Measurements from ENCODE around the gene TSPEAR. TPM values are rescaled to one million over a fixed set of nuclear protein-coding genes. Genes with fewer than 3 reads are reported as not detected.
"Not testable (repeated sequence)": the region's sequence is repeated elsewhere in the genome, so short reads cannot be mapped to it uniquely, and the experiment has no call there.

The TSPEAR gene
- total RNA-seq, 1 experiment from 2014 or later: not detected

- no peak for DNase-seq (ENCODE audit: low spot score)
Measured at GRCh38 chr21:44656868-44657267, 54.5 kb downstream of the TSPEAR start.

GRCh38 chr21:44654576-44655175 is 56.7 kb downstream of the TSPEAR start, which contains the start of gene KRTAP12-4:
KRTAP12-4 (minus strand) TSS chr21:44654659; CDS start chr21:44654614, 45 bp downstream.
- DNase-seq (ENCODE audit: low spot score): no peak

GRCh38 chr21:44653656-44654575 is 57.5 kb downstream of the TSPEAR start:
- DNase-seq (ENCODE audit: low spot score): no peak

GRCh38 chr21:44653123-44653522 is 58.2 kb downstream of the TSPEAR start:
- no peak for DNase-seq (ENCODE audit: low spot score)

GRCh38 chr21:44650973-44651675 is 60.2 kb downstream of the TSPEAR start:
- no peak for DNase-seq (ENCODE audit: low spot score)

GRCh38 chr21:44650265-44650972 is 61.0 kb downstream of the TSPEAR start:
- no peak for DNase-seq (ENCODE audit: low spot score)

- DNase-seq (ENCODE audit: low spot score): no peak
Measured at GRCh38 chr21:44649521-44650100, 61.8 kb downstream of the TSPEAR start.

- no peak for DNase-seq (ENCODE audit: low spot score)
Measured at GRCh38 chr21:44648557-44649311, 62.6 kb downstream of the TSPEAR start.

DNA sequence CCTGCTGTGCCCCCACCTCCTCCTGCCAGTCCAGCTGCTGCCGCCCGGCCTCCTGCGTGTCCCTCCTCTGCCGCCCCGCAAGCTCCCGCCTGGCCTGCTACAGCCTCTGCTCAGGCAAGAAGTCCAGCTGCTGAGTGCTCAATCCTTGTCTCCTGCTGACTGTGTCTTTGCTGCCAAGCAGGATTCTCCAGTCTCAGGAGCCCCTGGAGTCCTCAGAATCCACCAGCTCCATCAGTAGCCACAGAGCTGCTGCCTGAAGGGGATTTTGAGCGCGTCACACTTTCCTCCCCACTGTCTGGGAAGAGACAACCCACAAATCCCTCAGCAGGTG is 64.2 kb downstream of the TSPEAR start:
- no peak for DNase-seq (ENCODE audit: low spot score)

- DNase-seq (ENCODE audit: low spot score): not testable (repeated sequence)
Measured at GRCh38 chr21:44646366-44647221, 64.8 kb downstream of the TSPEAR start, which contains the start of gene KRTAP10-11. KRTAP10-11 (plus strand) TSS chr21:44646414; CDS start chr21:44646459, 45 bp downstream.

DNA sequence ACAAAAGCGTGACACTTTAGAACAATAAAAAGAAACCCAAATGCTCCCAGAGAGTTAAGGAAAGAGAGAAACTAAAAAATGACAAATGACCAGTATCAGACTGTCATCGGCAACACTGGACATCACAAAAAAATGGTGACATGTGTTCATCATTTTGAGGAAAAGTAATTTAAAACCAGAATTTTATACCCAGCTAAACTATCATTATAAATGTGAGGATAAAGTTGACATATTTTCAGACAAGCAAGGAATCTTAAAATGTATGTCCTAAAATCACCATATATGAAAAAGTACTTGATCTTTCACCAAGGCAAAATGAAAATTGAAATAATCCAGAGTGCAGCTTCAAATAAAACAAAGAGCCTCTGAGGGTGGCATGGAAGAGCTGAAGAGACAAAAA is 66.5 kb downstream of the TSPEAR start:
- DNase-seq (ENCODE audit: low spot score): no peak

DNA sequence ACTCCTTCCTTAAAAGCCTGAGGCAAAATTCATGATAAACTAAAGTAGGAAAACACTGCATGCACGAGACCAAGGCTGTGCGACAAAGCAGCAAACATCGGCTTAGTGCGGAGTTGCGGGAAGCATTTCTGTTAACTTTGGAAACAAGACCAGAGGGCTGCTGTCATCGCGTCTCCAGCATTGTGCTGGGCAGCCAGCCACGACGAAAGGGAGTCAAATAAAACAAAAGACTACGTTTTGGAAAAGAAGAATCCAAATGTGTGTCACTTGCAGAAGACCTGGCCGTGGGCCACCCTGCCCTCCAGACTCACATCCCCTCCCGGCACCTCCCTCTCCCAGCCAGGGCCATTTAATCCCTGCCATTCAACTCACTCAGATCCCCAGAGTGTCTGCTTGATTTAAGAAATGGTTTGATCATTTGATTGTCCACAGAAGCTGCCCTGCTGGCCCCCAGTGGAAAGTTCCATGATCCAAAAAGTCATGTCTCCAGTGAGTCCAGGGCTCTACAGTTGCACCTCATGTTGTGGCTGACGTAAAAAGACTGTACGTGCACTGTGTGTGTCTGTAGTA is 67.5 kb downstream of the TSPEAR start:
- no peak for DNase-seq (ENCODE audit: low spot score)

DNA sequence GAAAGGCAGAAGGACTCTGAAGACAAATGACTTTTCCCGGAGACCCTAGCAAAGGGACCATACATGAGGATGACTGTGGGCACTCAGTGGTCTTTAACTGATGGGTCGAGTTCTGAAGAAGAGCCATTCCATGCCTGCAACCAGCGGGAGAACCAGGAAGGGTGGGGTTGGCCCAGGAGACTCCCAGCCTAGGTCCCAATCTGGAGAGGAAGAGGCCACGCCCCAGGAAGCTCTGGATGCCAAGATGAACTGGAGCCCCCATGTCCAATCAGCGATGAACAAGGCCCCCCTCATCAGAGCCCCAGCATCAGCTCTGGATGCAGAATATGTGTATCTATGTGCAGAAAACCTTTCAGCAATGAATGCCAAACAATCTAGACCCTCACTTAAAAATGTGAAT is 70.6 kb downstream of the TSPEAR start:
- DNase-seq (ENCODE audit: low spot score): no peak

GRCh38 chr21:44639331-44639655 is 72.1 kb downstream of the TSPEAR start:
- no peak for DNase-seq (ENCODE audit: low spot score)

- DNase-seq (ENCODE audit: low spot score): not testable (repeated sequence)
Measured at GRCh38 chr21:44638506-44639330, 72.7 kb downstream of the TSPEAR start.

DNA sequence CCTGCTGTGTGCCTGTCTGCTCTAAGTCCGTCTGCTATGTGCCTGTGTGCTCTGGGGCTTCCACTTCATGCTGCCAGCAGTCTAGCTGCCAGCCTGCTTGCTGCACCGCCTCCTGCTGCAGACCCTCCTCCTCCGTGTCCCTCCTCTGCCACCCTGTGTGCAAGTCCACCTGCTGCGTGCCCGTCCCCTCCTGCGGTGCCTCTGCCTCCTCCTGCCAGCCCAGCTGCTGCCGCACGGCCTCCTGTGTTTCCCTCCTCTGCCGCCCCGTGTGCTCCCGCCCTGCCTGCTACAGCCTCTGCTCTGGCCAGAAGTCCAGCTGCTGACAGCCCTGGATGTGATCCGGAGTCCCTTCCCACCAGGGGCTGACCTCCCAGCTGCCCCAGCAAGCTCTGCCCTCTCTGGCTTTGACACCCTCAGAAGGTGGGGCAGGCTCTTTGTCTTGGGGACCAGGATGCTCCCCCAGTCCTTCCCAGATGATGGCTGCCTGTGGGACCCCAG is 73.5 kb downstream of the TSPEAR start:
- not testable (repeated sequence) for DNase-seq (ENCODE audit: low spot score)

GRCh38 chr21:44637018-44637850 is 74.1 kb downstream of the TSPEAR start, which contains the start of gene KRTAP10-10:
KRTAP10-10 (plus strand) TSS chr21:44637356; CDS start chr21:44637418, 62 bp downstream.
- no peak for DNase-seq (ENCODE audit: low spot score)

Data from HT-29 (cell line).